Central memory CD4-positive, alpha-beta T cell (primary cell): Measurements from ENCODE around the gene MOB3C.

Experiments
- DNase-seq: peaks from one replicate; pipeline ENCODE4 v3.0.0; 2022

The MOB3C gene

GRCh38 chr1:46569884-46570725 is 46.5 kb downstream of the MOB3C start:
- no peak for DNase-seq

GRCh38 chr1:46569116-46569515 is 47.5 kb downstream of the MOB3C start:
- no peak for DNase-seq

GRCh38 chr1:46568461-46568891 is 48.1 kb downstream of the MOB3C start:
- DNase-seq, result no peak

- DNase-seq, result no peak
Observed at GRCh38 chr1:46563341-46563740, 53.3 kb downstream of the MOB3C start.

GRCh38 chr1:46562498-46562897 is 54.1 kb downstream of the MOB3C start:
- no peak for DNase-seq

GRCh38 chr1:46558966-46559365 is 57.6 kb downstream of the MOB3C start:
- no peak for DNase-seq

- DNase-seq, result no peak
Observed at GRCh38 chr1:46558141-46558963, 58.3 kb downstream of the MOB3C start.
